B cell (primary cell): ENCODE data around the gene NAA15. TPM values are rescaled to one million over a fixed set of nuclear protein-coding genes. Genes with fewer than 3 reads are reported as not detected.

Experiments
- ATAC-seq: fragments of 200-7000 bp; cut with Tn5 transposase; one replicate; pipeline ENCODE4 v1.10.0; 2021; ENCODE audit warnings: low read depth, mild to moderate bottlenecking, moderate number of reproducible peaks, moderate library complexity
- CTCF ChIA-PET: fragments of 350-600 bp; sonication (Branson Sonifier 250); formaldehyde crosslinking; loops from one replicate; lab custom pipeline; 2021; ENCODE audit warnings: antibody characterized with exemption, inconsistent platforms; lab: Charles Lee
- POLR2A ChIA-PET: fragments of 350-600 bp; sonication (Branson Sonifier 250); formaldehyde crosslinking; loops from one replicate; lab custom pipeline; 2021; ENCODE audit warnings: antibody characterized with exemption; lab: Charles Lee
- DNase-seq: peaks from one replicate; pipeline ENCODE4 v3.0.0; 2013
- H2AFZ ChIP-seq: 2 replicates; pipeline ENCODE4 v1.6.1; 2012; ENCODE audit warnings: mild to moderate bottlenecking, low read depth, low read length; ENCODE audit not compliant: insufficient read depth, poor library complexity, severe bottlenecking
- H3K27ac ChIP-seq, 2 donors: 1 replicate in 1 of 2; 2 replicates in 1 of 2; pipeline ENCODE4 v1.5.1; 2012 to 2013; ENCODE audit warnings: low read length in 2 of 2, mild to moderate bottlenecking in 2 of 2, moderate library complexity in 1 of 2
- H3K27me3 ChIP-seq, 4 experiments: fragments of 200-600 bp in 1 of 4; sonication (generic) in 1 of 4; replicated peaks in 1 of 4; 1 replicate in 2 of 4; 2 replicates in 2 of 4; pipeline versions ENCODE4 v1.6.1 to v1.7.0; 2013 to 2016; ENCODE audit warnings: low read length in 3 of 4, mild to moderate bottlenecking in 2 of 4, mixed read lengths in 1 of 4, moderate library complexity in 1 of 4; ENCODE audit not compliant: insufficient read depth in 4 of 4, control insufficient read depth in 3 of 4; ENCODE audit errors: control extremely low read depth in 1 of 4
- H3K36me3 ChIP-seq, 2 experiments: replicated peaks in 1 of 2; 1 replicate in 1 of 2; 2 replicates in 1 of 2; pipeline versions ENCODE4 v1.6.1 to v1.7.1; 2013; ENCODE audit warnings: low read length in 1 of 2; ENCODE audit not compliant: insufficient read depth in 2 of 2, control insufficient read depth in 1 of 2; ENCODE audit errors: control extremely low read depth in 1 of 2, extremely low read depth in 1 of 2
- H3K4me1 ChIP-seq, 2 donors: fragments of 200-600 bp in 1 of 2; sonication (generic) in 1 of 2; 1 replicate in 1 of 2; 2 replicates in 1 of 2; pipeline versions ENCODE4 v1.5.1 to v1.6.1; 2013 to 2017; ENCODE audit warnings: low read length in 2 of 2; ENCODE audit not compliant: control insufficient read depth in 2 of 2, insufficient read depth in 2 of 2
- H3K4me2 ChIP-seq: replicated peaks from 2 replicates; pipeline ENCODE3; 2012; ENCODE audit warnings: mild to moderate bottlenecking, low read depth, low read length; ENCODE audit not compliant: poor library complexity, severe bottlenecking
- H3K4me3 ChIP-seq, 5 experiments: fragments of 200-600 bp in 1 of 5; sonication (generic) in 1 of 5; 1 replicate in 3 of 5; 2 replicates in 2 of 5; pipeline versions ENCODE4 v1.5.1 to v1.7.0; 2011 to 2016; ENCODE audit warnings: low read length in 4 of 5, mild to moderate bottlenecking in 4 of 5, low read depth in 2 of 5, control low read depth in 1 of 5, moderate library complexity in 1 of 5; ENCODE audit not compliant: insufficient read depth in 1 of 5; ENCODE audit errors: control extremely low read depth in 1 of 5, extremely low read depth in 1 of 5
- H3K79me2 ChIP-seq: fragments of 200-600 bp; sonication (generic); one replicate; pipeline ENCODE4 v1.6.0; 2016; ENCODE audit warnings: low read length; ENCODE audit not compliant: control insufficient read depth, insufficient read depth
- H3K9ac ChIP-seq: fragments of 200-600 bp; sonication (generic); 2 replicates; pipeline ENCODE4 v1.6.1; 2017; ENCODE audit warnings: mild to moderate bottlenecking, low read length, moderate library complexity
- H3K9me3 ChIP-seq, 3 donors: one replicate each; pipeline versions ENCODE4 v1.6.1 to v1.7.1; 2013; ENCODE audit warnings: low read length in 2 of 3; ENCODE audit not compliant: control insufficient read depth in 2 of 3, insufficient read depth in 1 of 3; ENCODE audit errors: control extremely low read depth in 1 of 3
- H4K20me1 ChIP-seq: 2 replicates; pipeline ENCODE4 v1.6.0; 2012; ENCODE audit warnings: mild to moderate bottlenecking, low read length; ENCODE audit not compliant: insufficient read depth, control insufficient read depth, poor library complexity, severe bottlenecking
- H3K27ac Mint-ChIP-seq: one replicate; pipeline ENCODE4 v1.8.0; 2021; ENCODE audit warnings: mixed read lengths
- H3K27me3 Mint-ChIP-seq: one replicate; pipeline ENCODE4 v1.8.0; 2021; ENCODE audit warnings: mixed read lengths
- H3K4me1 Mint-ChIP-seq: one replicate; pipeline ENCODE4 v1.8.0; 2021; ENCODE audit warnings: mixed read lengths
- H3K4me3 Mint-ChIP-seq: one replicate; pipeline ENCODE4 v1.8.0; 2021; ENCODE audit warnings: mixed read lengths
- H3K9me3 Mint-ChIP-seq: one replicate; pipeline ENCODE4 v1.8.0; 2022; ENCODE audit warnings: mixed read lengths; ENCODE audit not compliant: insufficient read depth
- CTCF ChIP-seq: fragments of 200-600 bp; IDR thresholded peaks from one replicate; pipeline ENCODE4 v1.8.0; 2022; ENCODE audit warnings: antibody characterized with exemption, mild to moderate bottlenecking
- EZH2 ChIP-seq: IDR thresholded peaks from 2 replicates; pipeline ENCODE4 v1.6.1; 2012; ENCODE audit warnings: borderline replicate concordance, low read depth, mild to moderate bottlenecking, moderate library complexity, low read length; ENCODE audit not compliant: insufficient read depth, poor library complexity, severe bottlenecking
- WGBS: methylation state at CpG from one replicate; pipeline ENCODE4 v1.1.5; 2013; ENCODE audit warnings: missing lambda C conversion rate; ENCODE audit not compliant: insufficient coverage; 5-methylcytosine and 5-hydroxymethylcytosine counted together
- intact Hi-C: fragments of 100-400 bp; cut with micrococcal nuclease; formaldehyde crosslinking; loops from one replicate; pipeline ENCODE4 v1.10.0; 2022
- polyA plus RNA-seq: library from polyadenylated mRNA; depleted of rRNA; stranded (reverse); fragments of >200 nt; gene quantifications from 2 replicates; pipeline ENCODE4 v1.2.3, GENCODE V29; 2012
- total RNA-seq, 2 donors: library from RNA; stranded (reverse); fragments of 120-200 nt in 1 of 2; gene quantifications; 1 replicate in 1 of 2; 2 replicates in 1 of 2; pipeline versions ENCODE4 v1.2.3 to v1.2.4, GENCODE V29; 2013 to 2022

NAA15 gene
- total and polyA plus RNA-seq, 2 donors (not counting 1 experiment from before 2014, with no cell fraction given), result 10.0 to 56.7 TPM

- H3K4me2 ChIP-seq, result no peak overlapping the region
- H3K9ac ChIP-seq, result no peak overlapping the region
- H3K4me1 ChIP-seq, result peaks cover 17 to 19% of the 10 kb centered on the region in 2 donors
- peaks cover 18% of the 10 kb centered on the region for H3K4me1 Mint-ChIP-seq
- intact Hi-C loops, result no loop called here
- H3K27ac ChIP-seq, result no peak overlapping the region
- no peak for DNase-seq
- H4K20me1 ChIP-seq, result no peaks in the 10 kb centered on the region
- WGBS, result 100% methylated on average over 2 of the region's 7 CpGs
- no peak overlapping the region for H3K27ac Mint-ChIP-seq
- H3K9me3 ChIP-seq, result peaks cover 0 to 14% (median 7%) of the 10 kb centered on the region in 3 donors
- H3K36me3 ChIP-seq, result peaks cover 0 to under 1% of the 10 kb centered on the region in 2 experiments
- H2AFZ ChIP-seq, result no peak overlapping the region
- no peaks in the 10 kb centered on the region for H3K79me2 ChIP-seq
- H3K27me3 Mint-ChIP-seq, result peaks cover 29% of the 10 kb centered on the region
- H3K9me3 Mint-ChIP-seq, result peaks cover 6% of the 10 kb centered on the region
- H3K27me3 ChIP-seq, result peaks cover 0 to 29% (median 24%) of the 10 kb centered on the region in 4 experiments
- CTCF ChIA-PET, result interaction anchor here (0.6 to 5.2 kb wide), 6 partner anchors 10 to 1326 kb away, joined by 3 to 25 read pairs (median 4); no protein-coding TSS in a partner anchor
- no peak overlapping the region for H3K4me3 Mint-ChIP-seq
- ATAC-seq, result no peak
- POLR2A ChIA-PET, result no interaction called here
- H3K4me3 ChIP-seq, result no peak overlapping the region
- TF ChIP-seq CTCF, result no peak
- TF ChIP-seq EZH2, result no peak
Measured at GRCh38 chr4:139282065-139282720, 19.1 kb upstream of the NAA15 start.

DNA sequence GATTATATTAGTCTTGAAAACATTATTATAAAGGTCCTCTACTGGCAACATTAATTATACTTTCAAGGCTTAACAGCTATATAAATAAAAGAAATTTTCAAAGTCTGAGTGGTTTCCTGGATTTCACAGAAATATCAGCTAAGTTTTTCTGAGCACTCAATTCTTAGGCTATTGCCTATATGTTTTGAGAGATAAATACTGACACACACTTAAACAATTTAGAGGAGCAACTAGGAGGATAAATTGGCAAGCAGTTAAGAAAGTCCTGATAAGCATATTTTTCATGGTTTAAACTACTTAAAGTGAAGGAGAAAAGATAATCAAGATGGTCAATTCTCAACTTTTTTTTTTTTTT is 18.6 kb upstream of the NAA15 start:
- no peak overlapping the region for H2AFZ ChIP-seq
- ChIA-PET CTCF (interaction anchor here (0.6 to 5.2 kb wide), 4 partner anchors 13 to 1326 kb away, joined by 4 to 25 read pairs (median 5); no protein-coding TSS in a partner anchor), POLR2A (no interaction called here)
- H3K36me3 ChIP-seq, result peaks cover 0 to 3% of the 10 kb centered on the region in 2 experiments
- ATAC-seq (no peak), DNase-seq (no peak)
- no peak overlapping the region for H3K4me3 ChIP-seq
- peaks cover 0 to 29% (median 21%) of the 10 kb centered on the region in 4 experiments for H3K27me3 ChIP-seq
- Mint-ChIP-seq H3K27ac (no peak overlapping the region), H3K9me3 (peaks cover 6% of the 10 kb centered on the region), H3K4me3 (no peak overlapping the region), H3K27me3 (peaks cover 26% of the 10 kb centered on the region), H3K4me1 (peaks cover 18% of the 10 kb centered on the region)
- no peak overlapping the region for H3K4me2 ChIP-seq
- no peaks in the 10 kb centered on the region for H4K20me1 ChIP-seq
- H3K27ac ChIP-seq, result no peak overlapping the region
- H3K4me1 ChIP-seq, result peaks cover 17 to 19% of the 10 kb centered on the region in 2 donors
- no peaks in the 10 kb centered on the region for H3K79me2 ChIP-seq
- H3K9me3 ChIP-seq, result peaks cover 0 to 14% (median 7%) of the 10 kb centered on the region in 3 donors
- H3K9ac ChIP-seq, result no peak overlapping the region
- no peak for TF ChIP-seq CTCF
- no peak for TF ChIP-seq EZH2
- intact Hi-C loops, result no loop called here
